SK-N-MC (cell line): ENCODE data around the gene SERINC2.
"Not testable (repeated sequence)": the region's sequence is repeated elsewhere in the genome, so short reads cannot be mapped to it uniquely, and the experiment has no call there.

Source experiments
- DNase-seq: peaks from one replicate; pipeline ENCODE4 v3.0.0-alpha.2; 2011; ENCODE audit warnings: low read depth, low spot score
- H3K27ac ChIP-seq: fragments of 200-600 bp; sonication (generic); 2 replicates; pipeline ENCODE4 v1.5.1; 2016; ENCODE audit warnings: mixed run types
- H3K36me3 ChIP-seq: fragments of 200-600 bp; sonication (generic); 2 replicates; pipeline ENCODE4 v1.6.1; 2017; ENCODE audit warnings: antibody characterized with exemption, low read length, mixed read lengths; ENCODE audit not compliant: insufficient read depth
- H3K4me3 ChIP-seq: fragments of 200-600 bp; sonication (generic); 2 replicates; pipeline ENCODE4 v1.5.1; 2016
- H3K9ac ChIP-seq: fragments of 200-600 bp; sonication (generic); 2 replicates; pipeline ENCODE4 v1.8.0; 2017; ENCODE audit warnings: mixed run types, mixed read lengths; ENCODE audit not compliant: insufficient read length
- H3K9me3 ChIP-seq: fragments of 200-600 bp; sonication (generic); 2 replicates; pipeline ENCODE4 v1.6.1; 2017; ENCODE audit warnings: low read depth, mild to moderate bottlenecking, antibody characterized with exemption, low read length, moderate library complexity, mixed read lengths
- EZH2 ChIP-seq: fragments of 200-600 bp; sonication (generic); IDR thresholded peaks from one replicate; pipeline ENCODE4 v1.6.1; 2017; ENCODE audit warnings: antibody characterized with exemption
- FOXP2 ChIP-seq: optimal IDR thresholded peaks from 2 replicates; pipeline ENCODE3; 2011; ENCODE audit warnings: mild to moderate bottlenecking, moderate library complexity; ENCODE audit not compliant: insufficient read depth; ENCODE audit errors: extremely low read length, control extremely low read depth
- POLR2AphosphoS5 ChIP-seq: IDR thresholded peaks from 2 replicates; pipeline ENCODE4 v1.6.1; 2012; ENCODE audit warnings: mild to moderate bottlenecking, low read depth, low read length, borderline replicate concordance

The SERINC2 gene

DNA sequence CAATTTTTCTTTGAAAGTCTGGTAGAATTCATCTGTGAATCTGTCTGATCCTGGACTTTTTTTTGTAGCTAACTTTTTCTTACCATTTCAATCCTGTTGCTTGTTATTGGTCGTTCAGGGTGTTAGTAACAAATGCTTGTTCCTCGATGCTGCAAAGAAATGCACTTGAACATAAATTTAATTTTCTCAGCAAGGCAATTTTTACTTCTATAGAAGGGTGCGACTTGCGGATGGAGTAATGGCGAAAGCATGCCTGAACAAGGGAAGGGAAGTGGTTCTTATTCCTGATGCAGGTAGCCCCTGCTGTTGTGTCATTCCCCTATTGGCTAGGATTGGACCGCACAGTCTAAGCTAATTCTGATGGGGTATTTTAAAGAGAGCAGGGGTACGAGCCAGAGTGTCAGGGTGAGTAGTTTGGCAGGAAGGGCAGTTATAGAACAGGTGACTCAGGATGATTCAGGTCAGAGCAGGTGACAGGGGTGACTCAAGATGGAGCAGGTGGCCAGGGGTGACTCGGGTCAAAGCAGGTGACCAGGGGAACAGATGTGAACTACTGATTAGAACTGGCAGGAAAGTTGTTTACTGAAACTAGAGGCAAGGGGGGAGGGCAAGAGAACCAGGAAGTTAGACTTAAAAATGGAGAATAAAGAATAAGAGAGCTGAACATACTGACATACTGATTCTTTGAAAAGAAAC is 40.5 kb downstream of the SERINC2 start:
- Histone ChIP-seq H3K4me3 (no peak overlapping the region), H3K36me3 (no peaks in the 10 kb centered on the region), H3K9me3 (0 out of 2 replicates have a peak, but pooled peaks cover 4% of the 10 kb centered on the region), H3K9ac (no peak overlapping the region), H3K27ac (no peak overlapping the region)
- DNase-seq: no peak
- no peak for TF ChIP-seq POLR2AphosphoS5
- no peak for TF ChIP-seq EZH2
- no peak for TF ChIP-seq FOXP2

DNA sequence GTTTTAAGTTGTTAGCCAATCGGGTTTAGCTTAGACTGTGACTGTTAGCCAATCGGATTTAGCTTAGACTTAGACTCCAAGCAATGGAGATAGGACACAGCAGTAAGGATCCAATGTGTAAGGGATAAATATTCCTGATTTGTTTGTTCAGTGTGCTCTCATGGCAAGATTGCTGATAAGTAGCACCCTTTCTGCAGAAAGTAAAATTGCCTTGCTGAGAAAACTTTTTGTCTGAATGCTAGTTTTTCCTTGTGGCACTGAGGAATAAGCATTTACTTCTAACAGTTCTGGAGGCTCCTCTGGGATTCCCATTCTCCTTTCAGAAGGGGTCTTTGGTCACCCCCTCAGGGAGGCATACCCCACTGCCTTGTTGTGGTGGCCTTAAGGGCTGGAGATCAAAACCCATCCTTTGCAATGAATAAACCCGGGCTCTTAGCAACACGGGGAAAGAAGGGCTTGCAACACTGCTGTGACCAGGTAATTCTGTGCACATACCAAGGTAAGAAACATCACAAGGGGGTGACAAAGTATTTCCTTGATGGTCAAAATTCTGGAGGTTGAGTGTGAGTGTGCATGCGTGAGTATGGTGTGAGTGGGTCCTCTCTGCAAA is 45.4 kb downstream of the SERINC2 start:
- 0 out of 2 replicates have a peak, but pooled peaks cover 4% of the 10 kb centered on the region for H3K9me3 ChIP-seq
- no peaks in the 10 kb centered on the region for H3K36me3 ChIP-seq
- no peak overlapping the region for H3K9ac ChIP-seq
- TF ChIP-seq POLR2AphosphoS5 (no peak), EZH2 (no peak), FOXP2 (no peak)
- DNase-seq: no peak
- no peak overlapping the region for H3K4me3 ChIP-seq
- H3K27ac ChIP-seq: no peak overlapping the region

DNA sequence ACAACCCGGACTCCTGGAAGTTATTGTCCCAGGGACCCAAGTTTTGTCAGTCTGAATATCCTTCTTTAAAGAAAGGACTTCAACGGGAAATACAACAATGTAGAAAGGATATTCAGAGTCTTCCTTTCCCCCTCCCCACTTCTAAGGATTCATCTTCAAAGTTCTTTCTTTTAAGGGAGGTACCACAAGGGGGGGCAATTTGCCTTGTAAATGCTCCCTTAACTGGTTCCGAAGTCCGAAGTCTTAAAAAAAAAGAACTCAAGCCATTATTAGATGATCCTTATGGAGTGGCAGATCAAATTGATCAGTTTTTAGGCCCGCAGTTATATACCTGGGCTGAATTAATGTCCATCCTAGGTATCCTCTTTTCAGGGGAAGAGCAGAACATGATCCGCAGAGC is 47.0 kb downstream of the SERINC2 start:
- H3K27ac ChIP-seq: no peak overlapping the region
- 0 out of 2 replicates have a peak, but pooled peaks cover 4% of the 10 kb centered on the region for H3K9me3 ChIP-seq
- no peak overlapping the region for H3K4me3 ChIP-seq
- H3K9ac ChIP-seq: no peak overlapping the region
- no peak for DNase-seq
- no peaks in the 10 kb centered on the region for H3K36me3 ChIP-seq
- no peak for TF ChIP-seq EZH2

DNA sequence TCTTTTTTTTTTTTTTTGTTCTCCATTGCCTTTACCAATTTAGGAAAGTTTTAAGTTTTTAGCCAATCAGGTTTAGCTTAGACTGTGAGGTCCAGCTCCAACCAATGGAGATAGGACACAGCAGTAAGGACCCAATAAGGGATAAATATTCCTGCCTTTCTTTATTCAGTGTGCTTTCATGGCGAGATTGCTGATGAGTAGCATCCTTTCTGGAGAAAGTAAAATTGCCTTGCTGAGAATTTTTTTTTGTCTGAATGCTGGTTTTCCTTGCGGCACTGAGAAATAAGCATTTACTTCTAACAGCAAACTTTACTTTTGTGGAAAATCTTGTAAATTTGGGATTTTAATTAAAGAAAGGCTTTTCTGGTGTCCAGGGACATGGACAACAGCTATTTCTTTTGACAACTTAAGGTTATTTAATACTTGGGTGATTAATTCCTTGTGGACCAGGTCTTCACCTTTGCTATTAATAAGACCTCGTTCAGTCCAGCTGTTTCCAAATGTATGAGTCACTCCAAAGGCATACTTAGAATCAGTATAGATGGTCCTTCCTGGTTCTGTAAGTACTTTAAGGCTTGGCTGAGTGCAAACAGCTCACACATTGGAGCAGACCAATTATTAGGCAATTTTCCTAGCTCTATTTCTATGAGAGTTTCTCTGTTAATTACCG is 54.1 kb downstream of the SERINC2 start:
- H3K9ac ChIP-seq: no peak overlapping the region
- H3K27ac ChIP-seq: no peak overlapping the region
- DNase-seq: no peak
- TF ChIP-seq EZH2 (no peak), FOXP2 (no peak), POLR2AphosphoS5 (no peak)
- no peaks in the 10 kb centered on the region for H3K9me3 ChIP-seq
- no peak overlapping the region for H3K4me3 ChIP-seq
- no peaks in the 10 kb centered on the region for H3K36me3 ChIP-seq

DNA sequence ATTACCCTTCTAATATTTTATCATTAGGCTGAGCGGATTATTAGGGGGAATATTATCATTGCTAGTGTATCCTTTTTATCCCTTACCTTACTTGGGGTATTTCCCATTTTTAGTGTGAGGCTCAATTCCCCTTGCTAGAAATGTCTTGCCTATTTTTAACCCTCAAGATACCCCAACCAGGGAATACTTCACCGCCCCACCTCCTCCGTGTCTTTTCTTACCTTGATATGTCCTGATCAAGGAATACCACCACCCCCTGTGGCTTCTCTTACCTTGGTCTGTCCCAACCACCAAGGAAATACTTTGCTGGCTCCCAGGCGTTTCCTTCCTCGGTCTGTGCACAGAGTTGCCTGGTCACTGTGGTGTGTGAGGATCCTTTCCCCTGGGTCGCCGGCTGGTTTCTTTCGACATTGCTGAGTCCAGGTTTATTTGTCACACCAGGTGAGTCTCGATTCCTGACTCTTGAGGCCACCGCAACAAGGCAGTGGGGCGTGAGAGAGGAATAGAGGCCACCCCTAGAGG is 57.8 kb downstream of the SERINC2 start:
- DNase-seq: no peak
- H3K4me3 ChIP-seq: no peak overlapping the region
- no peaks in the 10 kb centered on the region for H3K36me3 ChIP-seq
- TF ChIP-seq POLR2AphosphoS5: no peak
- TF ChIP-seq FOXP2: no peak
- TF ChIP-seq EZH2: no peak
- H3K9me3 ChIP-seq: no peaks in the 10 kb centered on the region
- H3K9ac ChIP-seq: no peak overlapping the region
- no peak overlapping the region for H3K27ac ChIP-seq

DNA sequence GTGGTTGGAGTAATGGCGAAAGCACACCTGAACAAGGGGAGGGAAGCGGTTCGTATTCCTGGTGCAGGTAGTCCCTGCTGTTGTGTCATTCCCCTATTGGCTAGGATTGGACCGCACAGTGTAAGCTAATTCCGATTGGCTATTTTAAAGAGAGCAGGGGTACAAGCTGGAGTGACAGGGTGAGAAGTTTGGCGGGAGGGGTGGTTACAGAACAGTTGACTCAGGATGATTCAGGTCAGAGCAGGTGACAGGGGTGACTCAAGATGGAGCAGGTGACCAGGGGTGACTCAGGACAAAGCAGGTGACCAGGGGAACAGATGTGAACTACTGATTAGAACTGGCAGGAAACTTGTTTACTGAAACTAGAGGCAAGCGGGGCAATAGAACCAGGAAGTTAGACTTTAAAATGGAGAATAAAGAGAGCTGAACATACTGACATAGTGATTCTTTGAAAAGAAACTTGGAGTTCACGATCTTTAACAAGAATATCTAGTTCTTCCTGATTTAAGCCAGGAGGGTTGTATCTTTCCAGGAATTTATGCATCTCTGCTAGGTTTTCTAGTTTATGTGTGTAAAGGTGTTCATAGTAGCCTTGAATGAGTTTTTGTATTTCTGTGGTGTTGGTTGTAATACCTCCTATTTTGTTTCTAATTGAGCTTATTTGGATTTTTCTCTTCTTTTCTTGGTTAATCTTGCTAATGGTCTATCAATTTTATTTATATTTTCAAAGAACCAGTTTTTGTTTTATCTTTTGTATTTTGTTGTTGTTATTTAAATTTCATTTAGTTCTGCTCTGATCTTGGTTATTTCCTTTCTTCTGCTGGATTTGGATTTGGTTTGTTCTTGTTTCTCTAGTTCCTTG is 58.7 kb downstream of the SERINC2 start:
- not testable (repeated sequence) for DNase-seq

DNA sequence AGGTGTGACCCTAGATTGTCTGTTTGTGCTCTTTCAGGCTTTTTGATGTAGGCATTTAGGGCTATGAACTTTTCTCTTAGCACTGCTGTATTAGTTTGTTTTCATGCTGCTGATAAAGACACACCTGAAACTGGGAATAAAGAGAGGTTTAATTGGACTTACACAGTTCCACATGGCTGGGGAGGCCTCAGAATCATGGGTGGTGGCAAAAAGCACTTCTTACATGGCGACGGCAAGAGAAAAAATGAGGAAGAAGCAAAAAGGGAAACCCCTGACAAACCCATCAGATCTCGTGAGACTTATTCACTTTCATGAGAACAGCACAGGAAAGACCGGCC is 59.3 kb downstream of the SERINC2 start:
- not testable (repeated sequence) for H3K27ac ChIP-seq, H3K9me3 ChIP-seq, H3K36me3 ChIP-seq, H3K4me3 ChIP-seq, H3K9ac ChIP-seq, DNase-seq

More for the DNA sequence above, 58.7 kb downstream of the SERINC2 start:
- H3K9me3 ChIP-seq, H3K27ac ChIP-seq, H3K36me3 ChIP-seq, H3K4me3 ChIP-seq, H3K9ac ChIP-seq: not testable (repeated sequence)

DNA sequence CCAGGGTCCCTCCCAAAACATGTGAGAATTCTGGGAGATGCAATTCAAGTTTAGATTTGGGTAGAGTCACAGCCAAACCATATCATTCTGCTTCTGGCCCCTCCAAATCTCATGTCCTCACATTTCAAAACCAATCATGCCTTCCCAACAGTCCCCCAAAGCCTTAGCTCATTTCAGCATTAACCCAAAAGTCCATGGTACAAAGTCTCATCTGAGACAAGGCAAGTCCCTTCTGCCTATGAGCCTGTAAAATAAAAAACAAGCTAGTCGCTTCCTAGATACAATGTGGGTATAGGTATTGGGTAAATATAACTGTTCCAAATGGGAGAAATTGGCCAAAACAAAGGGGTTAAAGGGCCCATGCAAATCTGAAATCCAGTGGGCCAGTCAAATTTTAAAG is 59.7 kb downstream of the SERINC2 start:
- not testable (repeated sequence) for H3K27ac ChIP-seq, H3K36me3 ChIP-seq, DNase-seq, H3K9ac ChIP-seq, H3K9me3 ChIP-seq, H3K4me3 ChIP-seq

DNA sequence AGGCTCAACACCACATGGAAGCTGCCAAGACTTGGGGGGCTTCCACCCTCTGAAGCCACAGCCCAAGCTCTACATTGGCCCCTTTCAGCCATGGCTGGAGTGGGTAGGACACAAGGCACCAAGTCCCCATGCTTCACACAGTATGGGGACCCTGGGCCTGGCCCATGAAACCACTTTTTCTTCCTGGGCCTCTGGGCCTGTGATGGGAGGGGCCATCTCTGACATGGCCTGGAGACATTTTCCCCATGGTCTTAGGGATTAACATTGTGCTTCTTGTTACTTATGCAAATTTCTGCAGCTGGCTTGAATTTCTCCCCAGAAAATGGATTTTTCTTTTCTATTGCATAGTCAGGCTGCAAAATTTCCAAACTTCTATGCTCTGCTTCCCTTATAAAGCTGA is 60.5 kb downstream of the SERINC2 start:
- H3K9ac ChIP-seq, DNase-seq, H3K9me3 ChIP-seq, H3K4me3 ChIP-seq, H3K36me3 ChIP-seq, H3K27ac ChIP-seq: not testable (repeated sequence)

DNA sequence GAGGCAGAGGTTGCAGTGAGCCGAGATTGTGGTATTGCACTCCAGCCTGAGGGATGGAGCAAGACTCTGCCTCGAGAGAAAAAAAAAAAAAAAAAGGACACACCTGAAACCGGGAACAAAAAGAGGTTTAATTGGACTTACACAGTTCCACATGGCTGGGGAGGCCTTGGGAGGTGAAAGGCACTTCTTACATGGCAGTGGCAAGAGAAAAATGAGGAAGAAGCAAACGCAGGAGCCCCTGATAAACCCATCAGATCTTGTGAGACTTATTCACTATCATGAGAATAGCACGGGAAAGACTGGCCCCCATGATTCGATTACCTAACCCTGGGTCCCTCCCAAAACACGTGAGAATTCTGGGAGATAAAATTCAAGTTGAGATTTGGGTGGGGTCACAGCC is 61.6 kb downstream of the SERINC2 start:
- not testable (repeated sequence) for DNase-seq, H3K36me3 ChIP-seq, H3K4me3 ChIP-seq, H3K9me3 ChIP-seq, H3K9ac ChIP-seq, H3K27ac ChIP-seq
